Measurements from ENCODE around the gene SPTBN5. TPM values are rescaled to one million over a fixed set of nuclear protein-coding genes. Genes with fewer than 3 reads are reported as not detected.

Gene SPTBN5
- total and polyA plus RNA-seq, 2 donors (not counting 1 experiment from before 2014, with no cell fraction given), result 0.55 to 1.4 TPM

GRCh38 chr15:41827290-41827879, 66.5 kb downstream of the SPTBN5 start:
- ChIA-PET POLR2A (interaction anchor here (1.1 to 1.2 kb wide), 2 partner anchors 53 to 68 kb away, joined by 4 to 5 read pairs; partner anchors contain the start of gene MAPKBP1), CTCF (interaction anchor here (1.2 to 3.3 kb wide), 5 partner anchors 16 to 77 kb away, joined by 3 to 23 read pairs (median 5); partner anchors contain the start of gene MAPKBP1)
- Histone ChIP-seq H3K27ac (ENCODE audit: low read length in 2 of 2) (peak overlapping the region in 1 of 2 donors; percentile 30), H3K4me2 (replicated peaks; ENCODE audit: low read depth, low read length, poor library complexity, severe bottlenecking) (peak overlapping the region; percentile 100), H3K36me3 (replicated peaks in 1 of 2; ENCODE audit: control extremely low read depth in 1 of 2, control insufficient read depth in 1 of 2, extremely low read depth in 1 of 2, insufficient read depth in 2 of 2, low read length in 1 of 2) (peaks cover 0 to 15% of the 10 kb centered on the region in 2 experiments), H3K79me2 (ENCODE audit: control insufficient read depth, insufficient read depth, low read length) (peaks cover 25% of the 10 kb centered on the region), H3K4me1 (ENCODE audit: control insufficient read depth in 2 of 2, insufficient read depth in 2 of 2, low read length in 2 of 2) (peaks cover 9 to 21% of the 10 kb centered on the region in 2 donors), H2AFZ (ENCODE audit: insufficient read depth, low read depth, low read length, poor library complexity, severe bottlenecking) (peak overlapping the region; percentile 94), H3K9ac (ENCODE audit: low read length) (peak overlapping the region; percentile 68), H3K4me3 (ENCODE audit: control extremely low read depth in 1 of 5, extremely low read depth in 1 of 5, insufficient read depth in 1 of 5, low read depth in 2 of 5, low read length in 4 of 5) (peak overlapping the region; percentile 38 to 95 (median 87)), H4K20me1 (ENCODE audit: control insufficient read depth, insufficient read depth, low read length, poor library complexity, severe bottlenecking) (peaks cover 20% of the 10 kb centered on the region), H3K27me3 (replicated peaks in 1 of 4; ENCODE audit: control extremely low read depth in 1 of 4, control insufficient read depth in 3 of 4, insufficient read depth in 4 of 4, low read length in 3 of 4) (no peaks in the 10 kb centered on the region), H3K9me3 (ENCODE audit: control extremely low read depth in 1 of 3, control insufficient read depth in 2 of 3, insufficient read depth in 1 of 3, low read length in 2 of 3) (no peaks in the 10 kb centered on the region)
- Mint-ChIP-seq H3K4me1 (peaks cover 19% of the 10 kb centered on the region), H3K27me3 (no peaks in the 10 kb centered on the region), H3K4me3 (peak overlapping the region; percentile 86), H3K27ac (peak overlapping the region; percentile 63), H3K9me3 (ENCODE audit: insufficient read depth) (no peaks in the 10 kb centered on the region)
- WGBS (ENCODE audit: insufficient coverage), result 5% methylated on average over 30 of the region's 37 CpGs
- ATAC-seq (ENCODE audit: low read depth) (no peak), DNase-seq (no peak)
- intact Hi-C loops (cut with micrococcal nuclease), result loop anchor here (5.0 kb wide), 2 partner anchors 285 to 445 kb away; partner anchors contain the start of genes GANC, RPAP1 and TMEM87A
- TF ChIP-seq EZH2 (IDR thresholded peaks at IDR 0.05; ENCODE audit: borderline replicate concordance, insufficient read depth, low read depth, low read length, poor library complexity, severe bottlenecking) (no peak), CTCF (IDR thresholded peaks at IDR 0.05) (no peak)

All from B cell (primary cell).